Neural progenitor cell (in vitro differentiated cells): ENCODE measurements around the gene ERICH6. TPM values are rescaled to one million over a fixed set of nuclear protein-coding genes. Genes with fewer than 3 reads are reported as not detected.

Source experiments
- DNase-seq: peaks from one replicate; pipeline ENCODE4 v3.0.0-alpha.2; 2016; ENCODE audit warnings: low spot score
- H2AFZ ChIP-seq: fragments of 200-600 bp; sonication (generic); replicated peaks from 2 replicates; pipeline ENCODE4 v1.6.1; 2016; ENCODE audit warnings: antibody characterized with exemption
- H3F3A ChIP-seq: fragments of 200-600 bp; sonication (generic); 2 replicates; pipeline ENCODE4 v1.6.1; 2016; ENCODE audit warnings: antibody characterized with exemption, low read depth
- H3K27ac ChIP-seq: fragments of 200-600 bp; sonication (generic); 2 replicates; pipeline ENCODE4 v1.5.1; 2016; ENCODE audit warnings: mild to moderate bottlenecking
- H3K27me3 ChIP-seq: fragments of 200-600 bp; sonication (generic); 2 replicates; pipeline ENCODE4 v1.6.1; 2016; ENCODE audit warnings: mild to moderate bottlenecking, moderate library complexity
- H3K36me3 ChIP-seq: fragments of 200-600 bp; sonication (generic); 2 replicates; pipeline ENCODE4 v1.5.1; 2016
- H3K4me1 ChIP-seq: fragments of 200-600 bp; sonication (generic); 2 replicates; pipeline ENCODE4 v1.6.1; 2016; ENCODE audit warnings: mixed run types
- H3K4me2 ChIP-seq: fragments of 200-600 bp; sonication (generic); 2 replicates; pipeline ENCODE4 v1.6.1; 2016
- H3K4me3 ChIP-seq: fragments of 200-600 bp; sonication (generic); 2 replicates; pipeline ENCODE4 v1.5.1; 2016
- H3K79me2 ChIP-seq: fragments of 200-600 bp; sonication (generic); 2 replicates; pipeline ENCODE4 v1.6.1; 2016; ENCODE audit warnings: low read depth
- H3K9ac ChIP-seq: fragments of 200-600 bp; sonication (generic); 2 replicates; pipeline ENCODE4 v1.6.1; 2016
- H3K9me3 ChIP-seq: fragments of 200-600 bp; sonication (generic); 2 replicates; pipeline ENCODE4 v1.5.1; 2016; ENCODE audit warnings: low read depth
- H4K20me1 ChIP-seq: fragments of 200-600 bp; sonication (generic); 2 replicates; pipeline ENCODE4 v1.6.1; 2016; ENCODE audit warnings: low read depth
- H3K27ac Mint-ChIP-seq: 3 replicates; pipeline ENCODE4 v1.8.0; 2021; ENCODE audit warnings: mixed read lengths
- H3K27me3 Mint-ChIP-seq: 2 replicates; pipeline ENCODE4 v1.8.0; 2022; ENCODE audit warnings: low read depth, mild to moderate bottlenecking, inconsistent platforms, moderate library complexity, mixed read lengths; ENCODE audit not compliant: insufficient read depth
- H3K36me3 Mint-ChIP-seq: 3 replicates; pipeline ENCODE4 v1.8.0; 2021; ENCODE audit warnings: mixed read lengths
- H3K4me1 Mint-ChIP-seq: 3 replicates; pipeline ENCODE4 v1.8.0; 2021; ENCODE audit warnings: mixed read lengths
- H3K4me3 Mint-ChIP-seq: 3 replicates; pipeline ENCODE4 v1.8.0; 2021; ENCODE audit warnings: mild to moderate bottlenecking, moderate library complexity, mixed read lengths
- H3K9me3 Mint-ChIP-seq: 3 replicates; pipeline ENCODE4 v1.8.0; 2020; ENCODE audit warnings: mixed read lengths
- EZH2 ChIP-seq: fragments of 200-600 bp; sonication (generic); IDR thresholded peaks from 2 replicates; pipeline ENCODE4 v1.6.1; 2017; ENCODE audit warnings: antibody characterized with exemption, mild to moderate bottlenecking, moderate library complexity
- EZH2phosphoT487 ChIP-seq: fragments of 200-600 bp; sonication (generic); IDR thresholded peaks from 2 replicates; pipeline ENCODE4 v1.6.1; 2017; ENCODE audit warnings: antibody characterized with exemption
- total RNA-seq: library from RNA; depleted of rRNA; stranded (reverse); fragments of >200 nt; gene quantifications from 2 replicates; pipeline ENCODE4 v1.2.3, GENCODE V29; 2015; ENCODE audit warnings: low replicate concordance
- TF ChIP-seq, protein P1 (sequence below): fragments of 200-600 bp; sonication (generic); IDR thresholded peaks from 2 replicates; pipeline ENCODE4 v1.5.1; 2017; ENCODE audit warnings: antibody characterized with exemption, mild to moderate bottlenecking

ERICH6 gene
- total RNA-seq, 1 donor from 2014 or later: not detected

DNA sequence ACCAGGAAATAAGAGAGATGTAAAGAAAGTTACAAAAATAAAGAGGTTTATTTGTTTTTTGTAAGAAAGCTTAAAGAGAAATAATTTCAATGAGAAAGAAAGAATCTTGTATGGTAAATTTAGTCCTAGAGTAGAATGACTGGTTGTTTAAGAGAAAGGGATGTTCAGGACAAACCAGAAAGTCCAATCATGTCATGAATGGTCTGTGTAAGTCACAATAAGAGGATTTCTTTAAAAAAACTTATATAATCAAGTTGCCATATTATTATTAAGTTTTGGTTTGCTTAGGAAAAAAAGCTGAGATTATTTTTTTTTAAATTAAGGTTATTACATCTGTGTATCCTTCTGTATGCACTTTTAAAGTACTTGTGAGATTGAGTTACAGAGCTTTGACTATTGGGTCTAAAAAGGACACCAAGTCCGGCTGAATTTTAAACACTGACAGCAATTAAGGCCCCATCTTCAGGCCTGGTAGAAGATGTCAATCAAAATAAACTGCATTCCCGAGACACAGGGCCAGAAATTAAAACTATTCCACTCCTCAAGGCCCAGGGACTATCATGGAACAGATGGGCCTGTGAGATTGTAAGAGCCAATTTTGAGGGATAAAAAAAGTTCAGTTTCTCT is 12.2 kb downstream of the ERICH6 start:
- no peaks in the 10 kb centered on the region for H3K4me1 Mint-ChIP-seq
- no peak overlapping the region for H3K4me3 Mint-ChIP-seq
- Histone ChIP-seq H3K4me1 (no peaks in the 10 kb centered on the region), H2AFZ (no peak overlapping the region), H3F3A (no peaks in the 10 kb centered on the region), H4K20me1 (no peaks in the 10 kb centered on the region), H3K9ac (no peak overlapping the region), H3K4me2 (no peak overlapping the region), H3K4me3 (no peak overlapping the region), H3K27me3 (no peaks in the 10 kb centered on the region), H3K27ac (no peak overlapping the region), H3K79me2 (no peaks in the 10 kb centered on the region), H3K9me3 (peaks cover 37% of the 10 kb centered on the region), H3K36me3 (peaks cover 11% of the 10 kb centered on the region)
- peak; percentile 15 for DNase-seq
- H3K36me3 Mint-ChIP-seq: no peaks in the 10 kb centered on the region
- no peak overlapping the region for H3K27ac Mint-ChIP-seq
- TF ChIP-seq EZH2phosphoT487: no peak
- TF ChIP-seq EZH2: no peak
- TF ChIP-seq, protein P1, sequence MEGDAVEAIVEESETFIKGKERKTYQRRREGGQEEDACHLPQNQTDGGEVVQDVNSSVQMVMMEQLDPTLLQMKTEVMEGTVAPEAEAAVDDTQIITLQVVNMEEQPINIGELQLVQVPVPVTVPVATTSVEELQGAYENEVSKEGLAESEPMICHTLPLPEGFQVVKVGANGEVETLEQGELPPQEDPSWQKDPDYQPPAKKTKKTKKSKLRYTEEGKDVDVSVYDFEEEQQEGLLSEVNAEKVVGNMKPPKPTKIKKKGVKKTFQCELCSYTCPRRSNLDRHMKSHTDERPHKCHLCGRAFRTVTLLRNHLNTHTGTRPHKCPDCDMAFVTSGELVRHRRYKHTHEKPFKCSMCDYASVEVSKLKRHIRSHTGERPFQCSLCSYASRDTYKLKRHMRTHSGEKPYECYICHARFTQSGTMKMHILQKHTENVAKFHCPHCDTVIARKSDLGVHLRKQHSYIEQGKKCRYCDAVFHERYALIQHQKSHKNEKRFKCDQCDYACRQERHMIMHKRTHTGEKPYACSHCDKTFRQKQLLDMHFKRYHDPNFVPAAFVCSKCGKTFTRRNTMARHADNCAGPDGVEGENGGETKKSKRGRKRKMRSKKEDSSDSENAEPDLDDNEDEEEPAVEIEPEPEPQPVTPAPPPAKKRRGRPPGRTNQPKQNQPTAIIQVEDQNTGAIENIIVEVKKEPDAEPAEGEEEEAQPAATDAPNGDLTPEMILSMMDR: no peak
- peaks cover 24% of the 10 kb centered on the region for H3K9me3 Mint-ChIP-seq
- H3K27me3 Mint-ChIP-seq: no peaks in the 10 kb centered on the region

DNA sequence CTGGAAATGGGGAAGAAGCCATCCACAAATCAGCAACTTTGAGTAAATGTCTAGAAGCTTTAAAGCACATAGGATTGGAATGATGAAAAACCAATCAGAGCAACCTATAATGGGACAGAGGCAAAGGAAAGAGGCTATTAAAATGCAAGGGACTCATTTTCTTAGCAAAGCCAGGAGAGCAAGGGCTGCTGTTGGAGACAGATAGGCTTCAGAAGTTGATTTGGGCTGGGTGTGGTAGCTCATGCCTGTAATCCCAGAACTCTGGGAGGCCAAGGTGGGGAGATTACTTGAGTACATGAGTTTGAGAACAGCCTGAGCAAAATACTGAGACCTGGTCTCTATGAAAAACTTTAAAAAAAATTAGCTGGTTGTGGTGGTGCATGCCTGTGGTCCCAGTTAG is 16.1 kb downstream of the ERICH6 start:
- no peak for DNase-seq
- no peaks in the 10 kb centered on the region for H3K27me3 ChIP-seq
- H3K79me2 ChIP-seq: no peaks in the 10 kb centered on the region
- no peaks in the 10 kb centered on the region for H3F3A ChIP-seq
- H4K20me1 ChIP-seq: no peaks in the 10 kb centered on the region
- Mint-ChIP-seq H3K27ac (no peak overlapping the region), H3K4me3 (no peak overlapping the region), H3K4me1 (no peaks in the 10 kb centered on the region), H3K9me3 (peaks cover 13% of the 10 kb centered on the region), H3K27me3 (no peaks in the 10 kb centered on the region), H3K36me3 (no peaks in the 10 kb centered on the region)
- no peaks in the 10 kb centered on the region for H3K4me1 ChIP-seq
- H3K9me3 ChIP-seq: peaks cover 24% of the 10 kb centered on the region
- no peak overlapping the region for H3K4me3 ChIP-seq
- no peak overlapping the region for H3K27ac ChIP-seq
- H3K36me3 ChIP-seq: peaks cover 11% of the 10 kb centered on the region
- H3K4me2 ChIP-seq: no peak overlapping the region
- TF ChIP-seq EZH2phosphoT487 (no peak), EZH2 (no peak)
- TF ChIP-seq, protein P1: no peak
- H2AFZ ChIP-seq: no peak overlapping the region
- no peak overlapping the region for H3K9ac ChIP-seq

DNA sequence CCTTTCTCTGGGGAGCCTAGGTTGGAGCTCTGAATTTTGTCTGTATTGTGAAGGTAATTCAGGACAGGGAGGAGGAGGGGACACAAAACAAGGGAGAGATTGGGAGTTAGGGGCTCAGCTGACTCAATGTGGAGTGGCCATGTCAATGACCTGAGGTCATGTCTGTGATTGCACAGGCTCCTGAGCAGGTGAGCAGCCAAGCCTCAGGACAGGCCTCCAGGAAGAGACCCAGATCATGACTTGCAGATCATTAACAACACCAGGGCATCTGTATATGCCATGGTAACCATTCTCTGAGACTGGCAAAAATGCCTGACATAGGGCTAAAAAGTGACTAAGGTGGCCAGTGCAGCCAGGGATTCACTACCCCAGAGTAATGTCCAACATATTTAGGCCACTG is 20.9 kb downstream of the ERICH6 start:
- Mint-ChIP-seq H3K27ac (no peak overlapping the region), H3K4me3 (no peak overlapping the region), H3K9me3 (peaks cover 3% of the 10 kb centered on the region), H3K27me3 (no peaks in the 10 kb centered on the region), H3K36me3 (no peaks in the 10 kb centered on the region), H3K4me1 (no peaks in the 10 kb centered on the region)
- TF ChIP-seq, protein P1: no peak
- TF ChIP-seq EZH2phosphoT487: no peak
- no peak for TF ChIP-seq EZH2
- no peaks in the 10 kb centered on the region for H4K20me1 ChIP-seq
- no peak for DNase-seq
- no peaks in the 10 kb centered on the region for H3F3A ChIP-seq
- no peaks in the 10 kb centered on the region for H3K79me2 ChIP-seq
- H3K9me3 ChIP-seq: no peaks in the 10 kb centered on the region
- H2AFZ ChIP-seq: no peak overlapping the region
- no peaks in the 10 kb centered on the region for H3K36me3 ChIP-seq
- H3K4me1 ChIP-seq: no peaks in the 10 kb centered on the region
- no peaks in the 10 kb centered on the region for H3K27me3 ChIP-seq
- no peak overlapping the region for H3K4me2 ChIP-seq
- H3K4me3 ChIP-seq: no peak overlapping the region
- H3K27ac ChIP-seq: no peak overlapping the region
- no peak overlapping the region for H3K9ac ChIP-seq
